ENCODE measurements around the gene KAT2A.

DNA sequence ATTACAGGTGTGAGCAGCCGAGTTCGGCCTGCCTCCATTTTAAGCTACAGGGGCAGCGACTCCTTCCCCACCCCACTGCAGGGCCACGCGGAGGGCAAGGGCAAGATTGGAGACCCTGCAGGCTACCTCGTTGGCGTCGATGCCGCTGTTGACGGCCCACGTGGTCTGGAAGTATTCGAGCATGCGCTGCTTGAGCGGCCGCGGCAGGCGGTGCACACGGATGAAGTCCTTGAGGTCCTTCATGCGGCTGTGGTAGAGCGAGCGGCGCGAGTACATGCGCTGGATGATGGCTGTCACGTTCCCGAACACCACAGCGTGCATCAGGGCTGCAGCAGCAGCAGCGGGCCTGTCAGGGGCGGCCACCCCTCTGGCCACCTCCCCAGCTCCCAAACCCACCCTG lies 48.2 kb upstream of the KAT2A start:
- TF ChIP-seq CTCF (IDR thresholded peaks at IDR 0.05) (no peak), EP300 (IDR thresholded peaks at IDR 0.05) (no peak)
